Forelimb muscle (tissue), 1 donor: ENCODE measurements around the gene CRISP2. TPM values are rescaled to one million over a fixed set of nuclear protein-coding genes. Genes with fewer than 3 reads are reported as not detected.
"Not testable (repeated sequence)": the region's sequence is repeated elsewhere in the genome, so short reads cannot be mapped to it uniquely, and the experiment has no call there.

Experiments used
- DNase-seq: peaks from one replicate; pipeline ENCODE4 v3.0.0-alpha.2; 2013; ENCODE audit warnings: low read depth
- polyA plus RNA-seq: library from polyadenylated mRNA; unstranded; fragments of 120-200 nt; gene quantifications from one replicate; pipeline ENCODE4 v1.2.1, GENCODE V29; 2013; ENCODE audit not compliant: insufficient read length

Gene CRISP2, protein sequence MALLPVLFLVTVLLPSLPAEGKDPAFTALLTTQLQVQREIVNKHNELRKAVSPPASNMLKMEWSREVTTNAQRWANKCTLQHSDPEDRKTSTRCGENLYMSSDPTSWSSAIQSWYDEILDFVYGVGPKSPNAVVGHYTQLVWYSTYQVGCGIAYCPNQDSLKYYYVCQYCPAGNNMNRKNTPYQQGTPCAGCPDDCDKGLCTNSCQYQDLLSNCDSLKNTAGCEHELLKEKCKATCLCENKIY
- polyA plus RNA-seq = not detected

DNA sequence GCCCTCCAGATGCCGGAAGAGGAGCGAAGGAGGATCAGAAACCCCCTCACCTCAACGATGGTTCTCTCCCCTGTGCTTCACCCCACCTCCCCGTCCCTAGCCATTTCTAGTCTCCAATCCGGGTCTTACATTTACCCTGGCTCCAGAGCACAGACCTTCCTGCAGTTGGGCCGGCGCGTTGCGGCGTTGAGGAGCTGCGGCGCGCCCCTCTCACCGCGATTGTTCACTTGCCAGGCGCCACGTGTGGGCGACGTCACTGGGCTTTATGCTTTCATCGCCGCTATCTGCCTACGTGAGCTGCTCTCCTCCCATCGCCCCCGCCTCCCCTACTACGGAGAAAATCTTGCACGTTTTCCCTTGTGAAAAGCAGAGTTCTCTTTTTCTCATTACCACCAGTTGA lies at the start of gene CRISP2:
Gene CRISP2, minus strand, starts transcription at position 198 of the 400 bp plus-strand sequence. CDS start 4,347 bp downstream, outside the sequence.
- DNase-seq = no peak

GRCh38 chr6:49744259-49744658 lies 30.9 kb upstream of the CRISP2 start, which contains the start of gene CRISP3:
TSS of gene CRISP3 (minus strand) at chr6:49744388. CDS start at chr6:49744367, 21 bp downstream.
- no peak for DNase-seq

GRCh38 chr6:49743429-49743828 lies 30.1 kb upstream of the CRISP2 start:
- DNase-seq = no peak

DNA sequence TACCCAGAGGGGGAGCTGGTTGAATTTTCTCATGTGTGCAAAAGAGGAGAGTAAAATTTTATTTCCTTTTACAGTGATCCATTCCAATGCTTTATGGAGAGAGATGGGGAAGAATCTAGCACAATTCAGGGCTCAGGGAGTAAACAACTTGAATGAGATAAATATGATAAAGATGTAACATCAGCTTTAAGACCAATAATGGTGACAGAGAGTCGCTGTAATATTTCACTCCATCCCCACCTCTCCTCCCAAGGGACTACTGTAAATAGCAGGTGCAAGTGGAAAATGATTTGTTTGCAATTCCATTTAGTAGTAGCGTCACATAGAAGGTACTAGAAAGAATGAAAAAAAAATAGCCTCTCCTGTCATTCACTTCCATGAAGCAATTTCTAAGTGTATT lies 26.1 kb upstream of the CRISP2 start:
- DNase-seq = no peak

- no peak for DNase-seq
Measured at GRCh38 chr6:49736017-49736508, 22.7 kb upstream of the CRISP2 start.

DNA sequence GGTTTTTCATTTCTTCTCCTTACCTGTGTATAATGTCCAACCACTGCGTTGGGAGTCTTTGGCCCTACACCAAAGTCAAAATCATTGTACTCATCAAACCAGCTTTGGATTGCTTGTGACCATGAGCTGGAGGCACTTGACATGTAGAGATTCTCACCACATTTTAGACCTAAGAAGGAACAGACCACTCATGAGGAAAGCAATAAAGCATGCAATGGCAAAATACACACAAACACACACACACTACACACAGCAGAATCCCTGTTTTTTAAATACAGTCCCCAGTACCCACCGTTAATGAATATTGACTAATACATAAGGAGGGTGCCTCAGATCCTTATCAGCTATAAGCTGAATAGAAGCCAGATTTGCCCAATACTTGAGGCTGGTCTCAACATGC lies 20.3 kb upstream of the CRISP2 start:
- DNase-seq = no peak

DNA sequence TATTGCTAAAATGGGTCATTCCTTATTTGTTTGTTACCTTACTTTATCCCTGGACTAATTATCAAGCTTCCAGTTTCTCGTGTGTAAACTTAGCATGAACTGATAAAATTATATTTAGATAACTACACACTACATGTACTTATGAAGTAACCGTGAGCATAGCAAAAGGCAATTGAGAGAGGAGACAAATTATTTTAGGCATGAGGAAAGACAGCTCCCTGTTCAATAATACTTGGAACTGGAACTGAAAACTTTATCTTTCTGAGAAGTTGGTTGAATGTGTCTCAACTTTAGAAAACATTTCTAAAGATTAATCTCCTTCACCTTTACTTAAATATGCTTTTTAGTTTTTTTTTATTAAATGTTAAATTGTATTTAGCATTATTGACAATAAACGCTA lies 19.4 kb upstream of the CRISP2 start:
- DNase-seq = no peak

GRCh38 chr6:49730251-49730650 lies 16.9 kb upstream of the CRISP2 start:
- DNase-seq = no peak

DNA sequence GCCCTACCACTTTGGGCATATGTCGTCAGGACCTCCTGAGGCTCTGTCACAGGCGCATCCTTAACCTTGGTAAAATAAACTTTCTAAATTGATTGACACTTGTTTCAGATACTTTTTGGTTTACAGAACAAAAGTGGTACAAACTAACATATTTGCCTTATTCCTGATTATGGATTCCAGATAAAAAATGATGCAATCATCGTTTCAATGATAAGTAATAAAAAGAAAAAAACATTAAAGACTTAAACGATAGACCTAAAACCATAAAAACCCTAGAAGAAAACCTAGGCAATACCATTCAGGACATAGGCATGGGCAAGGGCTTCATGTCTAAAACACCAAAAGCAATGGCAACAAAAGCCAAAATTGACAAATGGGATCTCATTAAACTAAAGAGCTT lies 10.6 kb upstream of the CRISP2 start:
- DNase-seq = not testable (repeated sequence)

DNA sequence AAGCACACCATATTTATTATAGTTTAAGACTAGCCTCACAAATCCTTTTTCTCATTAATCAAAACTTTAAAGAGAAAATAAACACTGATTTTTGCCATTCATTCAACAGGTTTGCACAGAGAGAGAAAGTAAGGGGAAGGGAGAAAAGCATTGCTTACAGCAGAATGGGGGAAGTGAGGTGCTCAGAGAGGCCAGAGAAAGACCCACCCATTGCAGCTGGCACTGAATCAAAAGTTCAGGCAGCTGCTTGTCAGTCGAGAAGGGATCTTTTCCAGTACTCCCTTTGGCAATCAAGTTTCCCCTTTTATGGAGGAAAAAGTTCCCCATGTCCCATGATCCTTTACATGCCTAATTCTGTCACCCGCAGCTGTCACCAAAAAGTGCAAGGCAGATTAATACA lies 8.0 kb upstream of the CRISP2 start:
- no peak for DNase-seq

DNA sequence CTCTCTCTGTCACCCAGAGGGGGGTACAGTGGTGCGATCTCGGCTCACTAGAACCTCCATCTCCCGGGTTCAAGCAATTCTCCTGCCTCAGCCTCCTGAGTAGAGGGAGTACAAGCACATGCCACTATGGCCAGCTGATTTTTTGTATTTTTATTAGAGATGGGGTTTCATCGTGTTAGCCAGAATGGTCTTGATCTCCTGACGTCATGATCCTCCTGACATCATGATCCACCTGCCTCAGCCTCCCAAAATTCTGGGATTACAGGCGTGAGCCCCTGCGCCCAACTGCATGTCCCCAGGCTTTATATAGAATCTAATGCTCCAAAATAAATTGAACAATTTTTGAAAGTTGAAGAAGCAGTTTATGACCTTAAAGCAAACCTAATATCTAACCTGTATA lies 7.0 kb upstream of the CRISP2 start:
- DNase-seq = no peak

GRCh38 chr6:49698478-49698877 lies 14.9 kb downstream of the CRISP2 start:
- DNase-seq = no peak

DNA sequence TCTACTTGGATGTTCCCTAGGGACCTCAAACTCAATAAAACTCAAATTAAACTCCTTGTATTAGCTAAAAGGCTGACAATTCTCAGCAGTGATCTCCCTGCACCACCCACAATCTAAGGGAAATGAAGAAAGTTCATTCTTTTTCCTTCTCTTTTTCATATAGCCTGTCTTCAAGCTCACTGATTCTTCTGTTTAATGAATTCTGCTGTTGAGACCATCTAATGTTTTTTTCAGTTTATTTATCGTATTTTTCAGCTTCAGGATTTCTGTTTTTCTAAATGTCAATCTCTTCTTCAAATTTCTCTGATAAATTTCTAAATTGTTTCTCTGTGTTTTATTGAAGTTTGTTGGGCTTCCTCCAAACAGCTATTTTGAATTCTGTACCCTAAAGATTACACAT lies 19.8 kb downstream of the CRISP2 start:
- no peak for DNase-seq

GRCh38 chr6:49692534-49692933 lies 20.8 kb downstream of the CRISP2 start:
- no peak for DNase-seq

DNA sequence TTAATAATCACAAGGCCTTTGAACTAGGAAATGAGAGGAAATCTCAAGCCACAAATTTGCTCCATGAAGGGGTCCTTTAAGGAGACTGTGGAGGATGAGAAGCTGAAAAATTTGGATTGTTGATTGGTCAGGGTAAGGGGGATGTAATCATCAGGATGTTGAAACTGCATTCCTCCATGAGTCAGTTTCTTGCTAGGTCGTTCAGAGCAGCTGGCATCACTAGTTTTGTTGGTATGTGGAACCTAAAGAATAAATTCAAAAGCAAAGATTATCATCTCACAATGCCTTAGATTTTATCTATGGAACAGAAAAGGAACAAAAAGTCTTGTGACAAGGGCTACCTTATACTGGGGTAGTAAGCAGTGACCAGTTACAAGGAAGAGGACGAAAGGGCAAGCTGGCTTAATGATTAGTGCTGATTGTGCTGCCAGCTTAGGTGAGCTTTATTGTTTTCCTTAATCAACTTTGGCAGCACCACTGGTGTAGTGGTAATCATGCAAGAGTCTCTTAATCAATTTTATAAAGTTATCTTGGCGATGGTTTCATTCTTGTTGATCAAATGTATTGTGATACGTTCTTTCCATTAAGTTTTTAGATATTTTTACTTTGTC lies 36.6 kb downstream of the CRISP2 start:
- no peak for DNase-seq

DNA sequence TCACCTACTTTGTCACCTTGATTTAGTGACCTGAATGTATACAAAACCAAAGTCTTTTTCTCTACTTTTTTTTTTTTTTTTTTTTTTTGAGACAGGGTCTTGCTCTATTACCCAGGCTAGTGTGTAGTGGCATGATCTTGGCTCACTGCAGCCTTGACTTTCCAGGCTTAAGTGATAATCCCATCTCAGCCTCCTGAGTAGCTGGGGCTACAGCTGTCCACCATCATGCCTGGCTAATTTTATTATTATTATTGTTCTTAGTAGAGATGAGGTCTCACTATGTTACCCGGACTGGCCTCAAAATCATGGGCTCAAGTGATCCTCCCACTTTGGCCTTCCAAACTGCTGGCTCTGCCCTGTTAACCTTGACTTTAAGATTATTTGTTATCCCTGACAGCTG lies 37.5 kb downstream of the CRISP2 start:
- no peak for DNase-seq

DNA sequence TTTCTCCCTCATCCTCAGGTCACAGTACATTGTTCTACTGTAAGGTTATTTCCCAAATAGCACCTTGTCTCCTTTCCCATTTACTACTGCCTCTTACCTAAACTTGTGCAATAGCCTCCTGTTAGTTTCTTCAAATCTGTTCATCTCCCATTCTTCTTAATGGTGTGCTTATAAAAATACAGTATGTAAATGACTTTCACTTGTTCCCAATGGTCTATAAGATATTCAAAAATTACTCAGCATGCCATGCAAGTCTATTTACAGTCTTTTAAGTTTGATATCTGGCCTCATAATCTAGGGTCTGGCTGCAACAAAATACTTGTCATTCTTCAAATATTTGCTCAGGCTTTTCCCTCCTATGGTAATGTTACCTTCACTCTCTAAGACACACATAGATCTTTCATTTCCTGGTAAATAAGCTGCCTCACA lies 45.2 kb downstream of the CRISP2 start:
- DNase-seq = no peak

- no peak for DNase-seq
Measured at GRCh38 chr6:49666930-49667757, 46.2 kb downstream of the CRISP2 start.

DNA sequence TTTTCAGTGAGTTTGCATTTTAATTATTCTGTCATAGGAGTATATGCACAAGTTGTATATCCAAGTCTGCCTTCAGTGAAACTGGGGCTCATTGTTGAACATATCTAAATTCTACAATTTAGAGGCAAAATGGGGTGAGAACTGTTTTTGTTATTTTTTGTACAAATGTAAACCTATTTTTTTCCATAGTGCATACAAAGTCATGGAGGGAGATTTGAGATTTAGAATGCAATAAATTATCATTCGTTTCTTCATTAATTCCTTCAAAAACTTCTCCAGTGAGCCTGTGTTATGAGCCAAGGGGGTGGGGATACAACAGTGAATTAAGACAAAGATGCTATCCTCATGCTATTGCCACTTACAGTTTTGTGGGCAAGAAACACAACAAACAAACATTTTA lies 46.9 kb downstream of the CRISP2 start:
- no peak for DNase-seq

GRCh38 chr6:49664817-49665216 lies 48.5 kb downstream of the CRISP2 start:
- no peak for DNase-seq

DNA sequence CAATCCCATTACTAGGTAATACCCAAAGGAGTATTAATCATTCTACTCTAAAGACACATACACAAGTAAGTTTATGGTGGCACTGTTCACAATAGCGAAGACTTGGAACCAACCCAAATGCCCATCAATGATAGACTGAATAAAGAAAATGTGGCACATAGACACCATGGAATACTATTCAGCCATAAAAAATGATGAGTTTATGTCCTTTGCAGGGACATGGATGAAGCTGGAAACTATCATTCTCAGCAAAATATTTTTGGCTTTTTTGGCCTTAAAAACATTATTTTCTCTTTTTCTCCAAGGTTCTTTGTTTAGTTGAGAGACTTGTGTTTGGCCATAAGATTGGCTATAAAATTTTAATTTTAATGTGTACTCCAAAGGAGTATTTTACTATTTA lies 49.3 kb downstream of the CRISP2 start:
- DNase-seq = not testable (repeated sequence)

DNA sequence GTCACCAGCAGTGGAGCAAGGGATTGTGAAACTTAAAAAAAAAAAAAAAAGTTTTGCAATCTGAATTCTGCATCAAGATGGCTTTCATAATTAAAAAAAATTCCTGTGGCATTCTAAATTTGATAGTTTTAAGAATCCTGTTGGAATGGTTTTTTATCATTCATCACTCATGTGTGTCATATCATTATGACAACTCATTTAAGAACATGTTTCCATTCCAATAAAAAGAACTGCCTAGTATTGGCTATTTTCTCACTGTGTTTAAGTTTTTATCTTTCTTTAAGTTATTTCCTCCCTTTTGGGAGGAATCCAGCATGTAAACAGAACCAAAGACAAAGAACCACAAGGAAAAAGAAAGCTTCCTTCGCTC lies 50.5 kb downstream of the CRISP2 start:
- DNase-seq = no peak
